Natural killer cell (primary cell): ENCODE results near the gene ITGB4. TPM values are rescaled to one million over a fixed set of nuclear protein-coding genes. Genes with fewer than 3 reads are reported as not detected.

ENCODE experiments used
- ATAC-seq, 3 donors: fragments of 150-1000 bp in 2 of 3; fragments of 200-7000 bp in 1 of 3; cut with Tn5 transposase; 1 replicate in 1 of 3; 2 replicates in 2 of 3; pipeline ENCODE4 v1.10.0; 2021; ENCODE audit warnings: mild to moderate bottlenecking in 2 of 3, moderate library complexity in 2 of 3
- DNase-seq, 2 donors: peaks; one replicate each; pipeline versions ENCODE4 v3.0.0 to v3.0.0-alpha.2; 2013 to 2021; ENCODE audit warnings: mixed read lengths in 1 of 2
- H3K27ac ChIP-seq: one replicate; pipeline ENCODE4 v1.5.1; 2013; ENCODE audit warnings: mild to moderate bottlenecking, low read length
- H3K27me3 ChIP-seq: one replicate; pipeline ENCODE4 v1.6.1; 2013; ENCODE audit warnings: low read length; ENCODE audit not compliant: control insufficient read depth, insufficient read depth
- H3K36me3 ChIP-seq: one replicate; pipeline ENCODE4 v1.6.1; 2013; ENCODE audit warnings: low read length; ENCODE audit not compliant: control insufficient read depth, insufficient read depth
- H3K4me1 ChIP-seq: one replicate; pipeline ENCODE4 v1.6.1; 2013; ENCODE audit warnings: low read length; ENCODE audit not compliant: control insufficient read depth, insufficient read depth
- H3K4me3 ChIP-seq: one replicate; pipeline ENCODE4 v1.5.1; 2013; ENCODE audit warnings: low read length
- H3K9me3 ChIP-seq: one replicate; pipeline ENCODE4 v1.6.1; 2013; ENCODE audit warnings: low read length; ENCODE audit not compliant: control insufficient read depth, insufficient read depth
- H3K27ac Mint-ChIP-seq, 2 donors: one replicate each; pipeline ENCODE4 v1.8.0; 2022; ENCODE audit warnings: mild to moderate bottlenecking in 2 of 2, mixed read lengths in 2 of 2, moderate library complexity in 1 of 2
- H3K27me3 Mint-ChIP-seq, 2 donors: one replicate each; pipeline ENCODE4 v1.8.0; 2022; ENCODE audit warnings: low read depth in 2 of 2, mixed read lengths in 2 of 2
- H3K36me3 Mint-ChIP-seq: one replicate; pipeline ENCODE4 v1.8.0; 2022; ENCODE audit warnings: mixed read lengths
- H3K4me1 Mint-ChIP-seq, 2 donors: one replicate each; pipeline ENCODE4 v1.8.0; 2022; ENCODE audit warnings: mixed read lengths in 2 of 2
- H3K4me3 Mint-ChIP-seq: one replicate; pipeline ENCODE4 v1.8.0; 2022; ENCODE audit warnings: mild to moderate bottlenecking, moderate library complexity, mixed read lengths
- H3K9me3 Mint-ChIP-seq, 2 donors: one replicate each; pipeline ENCODE4 v1.8.0; 2022; ENCODE audit warnings: mixed read lengths in 2 of 2
- WGBS: methylation state at CpG from one replicate; pipeline ENCODE4 v1.1.7; 2013; ENCODE audit warnings: missing lambda C conversion rate; ENCODE audit not compliant: insufficient coverage; 5-methylcytosine and 5-hydroxymethylcytosine counted together
- intact Hi-C: fragments of 100-400 bp; cut with micrococcal nuclease; formaldehyde crosslinking; loops from one replicate; pipeline ENCODE4 v1.14.2; 2022
- total RNA-seq, 4 donors: library from RNA; stranded (reverse); fragments of 120-200 nt in 1 of 4; gene quantifications; one replicate each; pipeline versions ENCODE4 v1.2.3 to v1.2.4, GENCODE V29; 2013 to 2022
- TF ChIP-seq, protein P1 (sequence below): fragments of 200-600 bp; IDR thresholded peaks from one replicate; pipeline ENCODE4 v1.8.0; 2022; ENCODE audit warnings: antibody characterized with exemption

The ITGB4 gene
- total RNA-seq, 3 donors from 2014 or later (not counting 1 experiment from before 2014, with no cell fraction given) = 0.38 to 1.0 (median 0.68) TPM

DNA sequence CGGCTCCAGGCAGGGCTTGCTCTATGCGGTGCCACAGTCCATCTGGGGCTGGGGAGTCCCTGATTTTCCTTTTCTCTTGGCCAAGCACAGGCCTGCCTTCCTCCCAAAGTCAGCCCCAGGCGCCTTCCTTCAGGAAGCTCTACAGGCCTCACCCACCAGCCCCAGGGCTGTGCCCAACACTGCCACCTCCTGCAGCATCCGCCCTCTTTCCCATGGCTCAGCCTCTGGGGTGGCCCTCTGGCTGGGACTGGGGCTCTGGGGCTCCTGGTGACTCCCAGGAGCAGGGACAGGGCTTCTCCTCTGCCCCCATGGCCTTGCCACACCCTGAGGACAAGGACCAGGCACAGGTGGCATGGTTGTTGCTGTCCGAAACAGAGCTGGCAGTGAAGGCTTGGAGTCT lies 817 bp downstream of the ITGB4 start:
- no peaks in the 10 kb centered on the region for H3K9me3 Mint-ChIP-seq
- peak overlapping the region; percentile 67 for H3K4me3 Mint-ChIP-seq
- Histone ChIP-seq H3K36me3 (no peaks in the 10 kb centered on the region), H3K9me3 (no peaks in the 10 kb centered on the region), H3K4me3 (no peak overlapping the region), H3K27me3 (peaks cover 8% of the 10 kb centered on the region), H3K4me1 (peaks cover 13% of the 10 kb centered on the region), H3K27ac (no peak overlapping the region)
- peaks cover 0 to 10% of the 10 kb centered on the region in 2 donors for H3K4me1 Mint-ChIP-seq
- ATAC-seq = no peak
- WGBS = 95% methylated on average over 5 of the region's 5 CpGs
- no peak for DNase-seq
- TF ChIP-seq, protein P1, sequence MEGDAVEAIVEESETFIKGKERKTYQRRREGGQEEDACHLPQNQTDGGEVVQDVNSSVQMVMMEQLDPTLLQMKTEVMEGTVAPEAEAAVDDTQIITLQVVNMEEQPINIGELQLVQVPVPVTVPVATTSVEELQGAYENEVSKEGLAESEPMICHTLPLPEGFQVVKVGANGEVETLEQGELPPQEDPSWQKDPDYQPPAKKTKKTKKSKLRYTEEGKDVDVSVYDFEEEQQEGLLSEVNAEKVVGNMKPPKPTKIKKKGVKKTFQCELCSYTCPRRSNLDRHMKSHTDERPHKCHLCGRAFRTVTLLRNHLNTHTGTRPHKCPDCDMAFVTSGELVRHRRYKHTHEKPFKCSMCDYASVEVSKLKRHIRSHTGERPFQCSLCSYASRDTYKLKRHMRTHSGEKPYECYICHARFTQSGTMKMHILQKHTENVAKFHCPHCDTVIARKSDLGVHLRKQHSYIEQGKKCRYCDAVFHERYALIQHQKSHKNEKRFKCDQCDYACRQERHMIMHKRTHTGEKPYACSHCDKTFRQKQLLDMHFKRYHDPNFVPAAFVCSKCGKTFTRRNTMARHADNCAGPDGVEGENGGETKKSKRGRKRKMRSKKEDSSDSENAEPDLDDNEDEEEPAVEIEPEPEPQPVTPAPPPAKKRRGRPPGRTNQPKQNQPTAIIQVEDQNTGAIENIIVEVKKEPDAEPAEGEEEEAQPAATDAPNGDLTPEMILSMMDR = no peak
- H3K27me3 Mint-ChIP-seq = peaks cover 0 to 3% of the 10 kb centered on the region in 2 donors
- intact Hi-C loops = no loop called here
- no peaks in the 10 kb centered on the region for H3K36me3 Mint-ChIP-seq
- no peak overlapping the region for H3K27ac Mint-ChIP-seq

DNA sequence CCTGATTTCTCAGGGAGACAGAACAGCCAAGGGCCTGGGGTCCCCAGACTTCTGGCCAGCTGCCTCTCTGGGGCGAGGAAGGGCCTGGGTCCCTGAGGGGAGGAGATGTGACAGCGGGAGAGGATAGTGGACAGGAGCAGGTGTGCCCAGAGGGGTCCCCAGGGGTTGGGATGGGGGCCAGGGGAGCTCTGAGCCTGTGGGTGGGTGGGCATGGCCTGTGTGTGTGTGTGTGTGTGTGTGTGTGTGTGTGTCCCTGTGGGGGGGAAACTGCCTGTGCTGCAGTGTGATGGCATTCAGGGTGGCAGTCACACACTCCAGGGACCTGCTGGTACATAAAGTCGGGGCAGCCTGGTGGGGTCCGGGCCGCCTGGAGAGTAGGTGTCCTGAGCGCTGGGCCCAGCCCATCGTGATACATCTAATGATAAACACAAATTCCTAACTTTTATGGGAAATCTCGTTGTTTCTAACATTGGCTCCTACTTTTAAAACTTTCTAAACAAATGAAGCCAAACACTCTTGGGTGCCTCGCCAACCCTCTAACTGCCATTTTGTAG lies 1.4 kb downstream of the ITGB4 start:
- Histone ChIP-seq H3K27me3 (peaks cover 8% of the 10 kb centered on the region), H3K27ac (no peak overlapping the region), H3K4me1 (peaks cover 13% of the 10 kb centered on the region), H3K9me3 (no peaks in the 10 kb centered on the region), H3K4me3 (no peak overlapping the region), H3K36me3 (no peaks in the 10 kb centered on the region)
- DNase-seq = no peak
- peaks cover 0 to 3% of the 10 kb centered on the region in 2 donors for H3K27me3 Mint-ChIP-seq
- WGBS = 96% methylated on average over 9 of the region's 9 CpGs
- intact Hi-C loops = no loop called here
- ATAC-seq = no peak
- H3K27ac Mint-ChIP-seq = no peak overlapping the region
- no peaks in the 10 kb centered on the region for H3K9me3 Mint-ChIP-seq
- no peaks in the 10 kb centered on the region for H3K36me3 Mint-ChIP-seq
- H3K4me1 Mint-ChIP-seq = peaks cover 0 to 10% of the 10 kb centered on the region in 2 donors
- TF ChIP-seq, protein P1 = no peak
- peak overlapping the region; percentile 17 for H3K4me3 Mint-ChIP-seq

DNA sequence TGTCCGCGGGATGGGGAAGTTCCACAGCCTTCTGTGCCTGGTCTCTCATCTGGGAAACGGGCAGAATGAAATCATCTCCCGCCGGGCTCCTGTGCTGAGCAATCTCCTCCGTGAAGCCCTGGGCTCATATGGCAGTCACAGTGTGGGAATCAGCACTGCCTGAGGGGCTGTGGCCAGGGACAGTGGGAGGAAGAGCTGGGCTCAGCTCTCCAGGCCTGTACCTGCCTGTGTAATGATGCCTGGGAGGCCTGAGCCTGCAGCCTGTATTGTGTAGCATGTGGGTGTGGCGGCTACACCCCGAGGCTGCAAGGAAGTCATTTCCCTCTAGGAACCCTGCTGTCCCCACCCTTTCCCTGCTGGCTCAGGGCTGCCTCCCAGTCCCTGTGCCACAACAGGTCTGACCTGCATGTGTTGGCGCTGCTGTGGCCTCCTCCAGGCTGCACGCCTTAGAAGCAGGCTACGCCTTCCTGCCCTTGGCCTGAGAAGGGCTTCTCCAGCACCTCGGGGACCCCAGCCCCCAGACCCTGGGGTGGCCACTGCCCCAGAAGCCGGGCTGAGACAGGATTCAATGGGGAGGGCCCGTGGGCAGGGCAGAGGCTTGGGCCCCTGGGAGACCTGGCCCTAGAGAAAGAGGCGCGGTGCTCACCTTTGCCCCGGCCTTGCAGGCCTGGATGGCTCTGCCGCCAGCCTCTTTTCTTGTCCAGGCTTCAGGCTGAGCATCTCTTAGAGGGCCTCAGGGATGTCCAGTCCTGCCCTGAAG lies 2.1 kb downstream of the ITGB4 start:
- WGBS = 88% methylated on average over 18 of the region's 18 CpGs
- Mint-ChIP-seq H3K36me3 (no peaks in the 10 kb centered on the region), H3K9me3 (no peaks in the 10 kb centered on the region), H3K27me3 (peaks cover 0 to 3% of the 10 kb centered on the region in 2 donors), H3K4me1 (peaks cover 0 to 10% of the 10 kb centered on the region in 2 donors), H3K4me3 (peak overlapping the region; percentile 17), H3K27ac (no peak overlapping the region)
- ATAC-seq (no peak), DNase-seq (no peak)
- no peak overlapping the region for H3K27ac ChIP-seq
- intact Hi-C loops = no loop called here
- H3K4me1 ChIP-seq = peaks cover 13% of the 10 kb centered on the region
- no peak overlapping the region for H3K4me3 ChIP-seq
- TF ChIP-seq, protein P1 = no peak
- H3K36me3 ChIP-seq = no peaks in the 10 kb centered on the region
- H3K27me3 ChIP-seq = peaks cover 8% of the 10 kb centered on the region
- no peaks in the 10 kb centered on the region for H3K9me3 ChIP-seq
